GM19193 (cell line): ENCODE measurements around the gene ETS1.

ENCODE experiments used
- POLR2A ChIP-seq: IDR thresholded peaks from 4 replicates; pipeline ENCODE4 v1.6.1; 2011; ENCODE audit not compliant: insufficient read depth, insufficient read length; ENCODE audit errors: extremely low read depth

Gene ETS1

DNA sequence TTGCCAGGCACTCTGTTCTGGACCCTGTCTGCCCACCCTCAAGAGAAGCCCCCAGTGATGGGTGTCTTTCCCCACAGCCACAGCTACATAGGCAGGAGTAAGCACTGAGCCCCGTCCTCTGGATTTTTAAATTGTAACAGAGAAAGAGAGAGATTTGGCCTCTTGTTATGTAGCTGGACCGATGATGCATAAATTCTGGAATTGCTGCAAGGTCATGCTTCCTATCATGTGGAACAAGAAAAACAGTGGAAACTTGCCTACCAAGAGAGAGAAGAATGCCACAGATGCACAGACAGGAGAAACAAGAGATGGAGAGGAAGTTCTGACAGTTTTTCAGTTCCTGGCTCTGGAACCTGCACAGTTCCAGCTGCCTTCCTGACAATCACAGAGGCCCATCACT, 150.2 kb downstream of the ETS1 start:
- no peak for TF ChIP-seq POLR2A

DNA sequence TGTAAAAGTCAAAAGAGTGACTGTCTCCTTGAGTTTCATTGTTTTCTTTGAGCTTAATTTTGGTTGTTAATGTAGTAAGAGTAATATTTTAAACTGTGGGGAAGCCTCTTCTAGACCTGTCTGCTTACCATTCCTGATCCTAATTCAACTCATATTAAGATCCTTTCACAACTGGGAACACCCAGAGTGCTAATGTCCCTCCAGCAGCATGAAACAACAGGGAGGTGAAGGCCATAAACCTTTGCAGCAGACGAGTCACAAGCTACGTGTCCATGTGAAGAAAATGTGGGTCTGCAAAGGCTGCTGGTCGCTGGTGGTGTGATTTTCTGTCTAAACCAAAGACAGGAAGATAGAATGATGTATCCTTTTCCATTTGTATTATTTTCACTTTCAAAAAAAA, 152.5 kb downstream of the ETS1 start:
- no peak for TF ChIP-seq POLR2A

GRCh38 chr11:128434411-128434810, 152.9 kb downstream of the ETS1 start:
- no peak for TF ChIP-seq POLR2A

DNA sequence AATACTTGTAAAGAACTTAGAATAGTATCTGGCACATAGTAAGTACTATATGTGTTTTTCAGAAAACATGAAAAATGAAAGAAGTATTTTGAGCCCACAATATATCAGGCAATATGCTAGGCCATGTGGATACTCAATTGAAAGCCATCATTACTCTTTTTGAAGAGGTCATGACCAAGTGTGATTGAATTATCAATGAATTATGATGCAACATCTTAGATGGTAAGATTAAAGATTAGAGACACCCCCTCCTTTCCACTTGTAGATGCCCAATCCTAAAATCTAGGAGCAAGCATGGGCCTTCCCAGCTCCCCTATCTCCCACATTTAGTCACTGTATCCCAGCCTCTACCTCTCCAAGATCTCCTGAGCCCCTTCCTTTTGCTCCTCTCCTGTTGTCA, 154.4 kb downstream of the ETS1 start:
- no peak for TF ChIP-seq POLR2A

DNA sequence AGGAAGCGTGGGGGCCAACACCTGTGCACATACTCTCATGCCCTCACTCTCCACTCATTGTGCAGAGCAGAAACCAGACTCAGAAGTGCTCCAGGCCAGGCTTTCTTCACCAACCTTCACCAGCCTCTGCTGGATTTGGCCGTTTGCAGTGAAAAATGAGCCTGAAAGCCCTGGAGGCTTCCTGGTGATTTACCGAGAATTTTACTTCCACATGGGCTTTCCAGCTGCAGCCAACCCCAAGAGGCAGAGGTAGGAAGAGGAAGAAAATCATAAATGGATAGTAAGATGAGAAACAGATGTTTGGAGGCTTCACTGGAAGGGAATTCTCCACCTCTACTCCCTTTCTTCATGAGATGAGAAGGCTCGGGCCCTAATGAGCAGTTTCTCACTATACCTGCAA, 155.4 kb downstream of the ETS1 start:
- TF ChIP-seq POLR2A = no peak

- no peak for TF ChIP-seq POLR2A
Observed at GRCh38 chr11:128428935-128429334, 158.4 kb downstream of the ETS1 start.

DNA sequence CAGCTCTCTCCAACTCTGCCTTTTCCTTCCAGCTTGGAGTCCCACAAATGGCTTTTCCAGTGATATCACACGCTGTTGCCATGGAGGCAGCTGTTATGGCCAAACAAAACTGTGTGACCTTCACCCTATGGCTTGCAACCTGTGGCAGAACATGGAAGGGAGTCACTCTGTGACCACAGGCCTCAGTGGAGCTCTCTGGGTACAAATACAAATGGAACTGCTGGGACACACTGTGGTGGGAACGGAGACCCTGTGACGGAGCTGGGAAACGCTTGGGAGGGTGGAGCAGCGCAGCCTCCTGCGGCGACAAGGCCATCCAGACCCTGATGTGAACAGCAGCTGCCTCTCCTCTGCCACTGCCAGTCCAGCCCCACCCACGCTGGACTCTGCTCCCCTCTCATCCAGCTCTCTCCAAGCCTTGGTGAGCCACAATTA, 162.5 kb downstream of the ETS1 start:
- TF ChIP-seq POLR2A = no peak

- TF ChIP-seq POLR2A = no peak
Observed at GRCh38 chr11:128424271-128424711, 163.1 kb downstream of the ETS1 start.

DNA sequence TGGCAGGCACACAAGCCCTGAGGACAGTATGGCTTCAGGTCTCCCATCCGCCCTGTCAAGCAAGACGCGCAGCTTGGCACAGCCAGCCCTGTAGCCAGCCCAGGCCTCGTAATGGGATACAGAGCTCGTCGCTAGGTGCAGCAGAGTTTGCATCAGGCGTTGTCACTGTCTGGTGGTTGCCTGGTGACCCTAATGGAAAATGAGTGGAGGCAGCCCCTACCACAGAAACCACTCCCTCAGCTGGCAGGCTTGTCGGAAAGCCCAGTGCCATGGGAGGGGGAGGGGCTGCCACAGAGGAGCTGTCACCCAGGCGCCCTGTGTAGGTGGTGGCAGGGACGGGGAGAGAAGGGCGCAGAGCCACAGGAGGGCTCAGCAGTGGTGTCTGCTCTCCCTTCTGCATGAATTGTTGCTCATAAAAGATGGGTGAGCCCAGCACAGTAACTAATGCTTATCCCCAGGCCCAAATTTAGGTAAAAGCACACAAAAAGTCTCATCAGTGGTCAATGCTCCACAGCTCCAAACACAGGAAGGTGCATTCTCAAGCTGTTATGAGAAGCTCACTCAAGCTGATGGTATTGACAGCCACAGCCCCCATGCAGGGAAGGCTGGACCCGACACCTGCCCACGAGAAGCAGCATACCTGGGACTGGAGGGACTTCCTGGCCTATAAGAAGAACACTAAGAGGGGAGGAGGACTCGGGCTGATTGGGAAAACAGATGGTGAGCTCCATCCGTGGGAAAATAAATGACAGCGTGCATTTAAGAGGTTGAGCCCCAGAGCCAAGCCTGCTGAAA, 164.6 kb downstream of the ETS1 start:
- TF ChIP-seq POLR2A = peak; percentile 4

GRCh38 chr11:128421577-128422330, 165.6 kb downstream of the ETS1 start:
- no peak for TF ChIP-seq POLR2A

- no peak for TF ChIP-seq POLR2A
Observed at GRCh38 chr11:128420951-128421350, 166.4 kb downstream of the ETS1 start.

DNA sequence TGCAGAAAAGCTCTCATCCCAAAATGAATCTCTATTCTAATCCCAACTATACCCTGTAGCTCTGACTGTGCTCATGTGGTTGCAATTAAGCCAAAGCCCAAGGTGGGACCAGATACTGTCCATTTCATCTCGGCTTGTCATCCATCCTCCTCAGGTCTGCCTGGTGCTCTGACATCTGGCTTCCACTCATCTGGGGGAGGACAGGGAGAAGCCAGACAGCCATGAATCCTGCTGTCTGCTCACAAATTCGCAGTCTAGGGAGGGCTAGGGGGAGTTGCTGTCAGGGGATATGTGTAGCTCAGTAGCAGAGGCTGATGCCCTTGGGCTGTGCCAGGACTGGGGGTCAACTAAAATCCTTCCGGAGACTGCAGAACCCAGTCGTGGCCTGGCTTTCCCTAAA, 167.1 kb downstream of the ETS1 start:
- no peak for TF ChIP-seq POLR2A

DNA sequence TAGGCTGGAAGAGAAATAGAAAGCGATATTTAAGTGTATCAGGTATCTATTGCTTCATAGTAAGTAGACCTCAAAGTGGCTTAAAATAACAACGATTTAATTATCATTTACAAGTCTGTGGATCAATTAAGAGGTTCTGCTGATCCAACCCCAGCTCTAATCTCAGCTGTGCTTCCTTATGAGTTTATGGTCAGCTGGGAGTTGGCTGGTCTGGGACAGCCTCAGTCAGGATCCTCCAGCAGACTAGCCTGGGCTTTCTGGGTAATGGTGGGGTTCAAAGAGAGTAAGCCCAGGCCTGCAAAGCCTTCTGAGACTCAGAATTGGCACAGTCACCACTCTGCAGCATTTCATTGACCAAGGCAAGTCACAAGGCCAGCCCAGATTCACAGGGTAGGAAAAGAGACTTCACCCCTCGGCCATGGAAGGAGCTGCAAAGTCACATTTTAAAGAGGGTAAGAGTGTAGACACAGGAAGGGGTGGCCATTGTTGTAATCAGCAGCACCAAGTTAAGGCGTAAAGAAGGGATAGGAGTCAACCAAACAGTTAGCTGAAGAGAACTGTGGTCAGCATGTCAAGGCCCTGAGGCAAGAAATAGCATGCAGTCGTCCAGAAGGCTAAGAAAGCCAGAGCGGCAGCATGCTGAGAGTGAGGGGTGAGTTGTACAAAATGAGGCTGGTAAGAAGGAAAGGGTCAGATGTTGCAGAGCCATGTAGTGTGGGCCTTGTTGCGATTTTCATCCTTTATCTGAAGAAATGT, 168.2 kb downstream of the ETS1 start:
- peak; percentile 13 for TF ChIP-seq POLR2A

DNA sequence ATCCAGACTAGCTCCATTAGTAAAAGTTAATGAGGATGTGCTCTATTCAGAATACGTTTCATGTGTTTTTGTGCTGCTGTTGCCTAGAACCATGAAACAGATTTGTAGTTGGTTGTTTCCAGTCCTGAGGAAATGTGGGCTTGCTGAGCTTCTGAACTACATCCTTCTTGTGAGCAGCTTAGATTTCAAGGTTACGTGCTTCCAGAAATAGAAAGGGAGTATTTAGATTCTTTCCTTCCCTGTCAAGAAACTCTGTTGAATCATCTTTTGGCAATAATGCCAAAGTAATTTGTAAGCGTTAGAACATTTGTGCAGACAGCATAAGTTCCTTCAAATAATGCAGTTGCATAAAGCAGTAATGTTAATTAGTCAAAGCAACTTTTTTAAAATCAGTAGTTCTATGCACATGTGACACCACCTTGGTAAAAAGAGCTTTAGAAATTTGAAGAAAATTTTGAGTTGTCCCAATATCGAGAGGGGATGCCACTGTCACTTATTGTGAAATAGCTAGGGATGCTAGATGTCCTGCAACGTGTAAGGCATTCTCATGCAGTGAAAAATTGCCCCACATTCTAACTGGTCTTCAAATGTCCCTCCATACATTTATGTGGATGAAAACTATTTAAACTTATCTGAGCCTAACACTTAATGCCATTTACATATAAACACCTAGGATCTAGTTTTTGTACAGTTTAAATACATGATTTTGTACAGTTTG, 169.6 kb downstream of the ETS1 start:
- no peak for TF ChIP-seq POLR2A

- no peak for TF ChIP-seq POLR2A
Observed at GRCh38 chr11:128416976-128417375, 170.4 kb downstream of the ETS1 start.
